ENCODE results near the gene MAP3K7CL.

GRCh38 chr21:29211205-29211604 lies 80.8 kb downstream of the MAP3K7CL start:
- TF ChIP-seq CTCF (IDR thresholded peaks at IDR 0.05) (no peak), POLR2A (IDR thresholded peaks at IDR 0.05) (no peak)

All from Peyer's patch (tissue), 4 donors.